Measurements from ENCODE around the gene SUPT16H.

The SUPT16H gene

GRCh38 chr14:21369949-21370679 is 13.7 kb downstream of the SUPT16H start:
- no peak overlapping the region for H3K27ac ChIP-seq
- DNase-seq (ENCODE audit: low read depth, low spot score), result no peak

- no peak overlapping the region for H3K27ac ChIP-seq
- DNase-seq (ENCODE audit: low read depth, low spot score), result no peak
Observed at GRCh38 chr14:21367582-21368144, 16.2 kb downstream of the SUPT16H start.

GRCh38 chr14:21356511-21356910 is 27.3 kb downstream of the SUPT16H start:
- no peak overlapping the region for H3K27ac ChIP-seq

GRCh38 chr14:21352587-21352986 is 31.2 kb downstream of the SUPT16H start:
- H3K27ac ChIP-seq, result no peak overlapping the region
- DNase-seq (ENCODE audit: low read depth, low spot score), result no peak

More at GRCh38 chr14:21356511-21356910, 27.3 kb downstream of the SUPT16H start:
- no peak for DNase-seq (ENCODE audit: low read depth, low spot score)

- no peak overlapping the region for H3K27ac ChIP-seq
- no peak for DNase-seq (ENCODE audit: low read depth, low spot score)
Observed at GRCh38 chr14:21350539-21350938, 33.3 kb downstream of the SUPT16H start.

GRCh38 chr14:21347201-21347600 is 36.6 kb downstream of the SUPT16H start:
- no peak overlapping the region for H3K27ac ChIP-seq
- no peak for DNase-seq (ENCODE audit: low read depth, low spot score)

GRCh38 chr14:21346532-21347135 is 37.2 kb downstream of the SUPT16H start:
- no peak for DNase-seq (ENCODE audit: low read depth, low spot score)
- no peak overlapping the region for H3K27ac ChIP-seq

GRCh38 chr14:21343035-21343794 is 40.6 kb downstream of the SUPT16H start:
- H3K27ac ChIP-seq, result no peak overlapping the region
- DNase-seq (ENCODE audit: low read depth, low spot score), result no peak

GRCh38 chr14:21334202-21334906 is 49.5 kb downstream of the SUPT16H start:
- no peak for DNase-seq (ENCODE audit: low read depth, low spot score)
- no peak overlapping the region for H3K27ac ChIP-seq

- no peak overlapping the region for H3K27ac ChIP-seq
- no peak for DNase-seq (ENCODE audit: low read depth, low spot score)
Observed at GRCh38 chr14:21332950-21333349, 50.9 kb downstream of the SUPT16H start.

GRCh38 chr14:21326972-21327371 is 56.8 kb downstream of the SUPT16H start:
- DNase-seq (ENCODE audit: low read depth, low spot score), result no peak
- no peak overlapping the region for H3K27ac ChIP-seq

- no peak overlapping the region for H3K27ac ChIP-seq
- DNase-seq (ENCODE audit: low read depth, low spot score), result no peak
Observed at GRCh38 chr14:21322716-21323115, 61.1 kb downstream of the SUPT16H start.

- no peak overlapping the region for H3K27ac ChIP-seq
- no peak for DNase-seq (ENCODE audit: low read depth, low spot score)
Observed at GRCh38 chr14:21320913-21321312, 62.9 kb downstream of the SUPT16H start.

GRCh38 chr14:21317398-21317797 is 66.4 kb downstream of the SUPT16H start:
- no peak for DNase-seq (ENCODE audit: low read depth, low spot score)
- H3K27ac ChIP-seq, result no peak overlapping the region

- H3K27ac ChIP-seq, result no peak overlapping the region
- DNase-seq (ENCODE audit: low read depth, low spot score), result no peak
Observed at GRCh38 chr14:21313512-21313911, 70.3 kb downstream of the SUPT16H start.

- DNase-seq (ENCODE audit: low read depth, low spot score), result no peak
- no peak overlapping the region for H3K27ac ChIP-seq
Observed at GRCh38 chr14:21311614-21312013, 72.2 kb downstream of the SUPT16H start.

- no peak for DNase-seq (ENCODE audit: low read depth, low spot score)
- H3K27ac ChIP-seq, result no peak overlapping the region
Observed at GRCh38 chr14:21309956-21310355, 73.9 kb downstream of the SUPT16H start.

GRCh38 chr14:21309238-21309636 is 74.6 kb downstream of the SUPT16H start:
- DNase-seq (ENCODE audit: low read depth, low spot score), result no peak
- H3K27ac ChIP-seq, result peak overlapping the region; percentile 43

- DNase-seq (ENCODE audit: low read depth, low spot score), result peak; percentile 84
- peak overlapping the region; percentile 43 for H3K27ac ChIP-seq
Observed at GRCh38 chr14:21308479-21309237, 75.2 kb downstream of the SUPT16H start.

- no peak for DNase-seq (ENCODE audit: low read depth, low spot score)
- peak overlapping the region; percentile 43 for H3K27ac ChIP-seq
Observed at GRCh38 chr14:21308132-21308478, 75.7 kb downstream of the SUPT16H start.

All from epithelial cell of prostate (primary cell).